ENCODE results near the gene RIMS4.

Gene RIMS4

GRCh38 chr20:44762466-44763140 lies 47.7 kb downstream of the RIMS4 start:
- no peak for DNase-seq (ENCODE audit: low spot score)

DNA sequence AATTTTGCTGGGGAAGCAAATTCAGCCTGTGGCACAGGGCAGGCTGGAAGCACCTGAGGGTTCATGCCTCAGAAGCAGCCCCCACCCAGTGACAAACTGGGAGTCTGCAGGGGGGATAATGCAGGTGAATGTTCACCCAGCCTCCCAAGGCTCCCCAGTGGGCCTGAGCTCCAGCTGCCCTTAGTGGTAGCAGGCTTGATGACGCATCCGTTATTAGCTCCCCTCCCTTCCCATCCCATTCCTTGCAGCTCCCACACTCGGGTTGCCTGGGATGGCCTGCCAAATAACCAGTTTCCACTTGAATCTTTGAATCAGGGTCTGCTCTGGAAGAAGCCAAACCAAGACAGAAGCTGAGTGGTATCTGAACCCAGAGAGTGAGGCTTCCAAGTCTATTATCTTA lies 48.9 kb downstream of the RIMS4 start:
- DNase-seq (ENCODE audit: low spot score) = no peak

DNA sequence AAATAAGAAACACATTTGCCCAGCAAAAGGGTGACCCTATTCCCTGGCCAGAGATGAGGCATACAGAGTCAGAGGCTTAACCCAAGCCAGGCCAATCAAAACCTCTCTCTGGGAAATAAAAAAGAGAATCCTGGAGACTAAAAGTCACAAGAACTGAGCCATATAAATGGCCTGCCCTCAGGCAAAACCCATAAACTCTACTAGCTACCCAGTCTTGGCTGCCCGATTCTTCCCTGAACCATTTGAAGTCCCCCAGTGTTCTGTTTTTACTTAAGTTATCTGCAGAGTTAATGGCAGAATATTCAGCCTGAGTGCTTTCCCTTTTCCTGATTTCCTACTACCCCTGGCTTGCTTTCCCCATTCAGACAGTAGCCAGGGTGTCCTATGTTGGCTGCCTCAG lies 50.8 kb downstream of the RIMS4 start:
- no peak for DNase-seq (ENCODE audit: low spot score)

DNA sequence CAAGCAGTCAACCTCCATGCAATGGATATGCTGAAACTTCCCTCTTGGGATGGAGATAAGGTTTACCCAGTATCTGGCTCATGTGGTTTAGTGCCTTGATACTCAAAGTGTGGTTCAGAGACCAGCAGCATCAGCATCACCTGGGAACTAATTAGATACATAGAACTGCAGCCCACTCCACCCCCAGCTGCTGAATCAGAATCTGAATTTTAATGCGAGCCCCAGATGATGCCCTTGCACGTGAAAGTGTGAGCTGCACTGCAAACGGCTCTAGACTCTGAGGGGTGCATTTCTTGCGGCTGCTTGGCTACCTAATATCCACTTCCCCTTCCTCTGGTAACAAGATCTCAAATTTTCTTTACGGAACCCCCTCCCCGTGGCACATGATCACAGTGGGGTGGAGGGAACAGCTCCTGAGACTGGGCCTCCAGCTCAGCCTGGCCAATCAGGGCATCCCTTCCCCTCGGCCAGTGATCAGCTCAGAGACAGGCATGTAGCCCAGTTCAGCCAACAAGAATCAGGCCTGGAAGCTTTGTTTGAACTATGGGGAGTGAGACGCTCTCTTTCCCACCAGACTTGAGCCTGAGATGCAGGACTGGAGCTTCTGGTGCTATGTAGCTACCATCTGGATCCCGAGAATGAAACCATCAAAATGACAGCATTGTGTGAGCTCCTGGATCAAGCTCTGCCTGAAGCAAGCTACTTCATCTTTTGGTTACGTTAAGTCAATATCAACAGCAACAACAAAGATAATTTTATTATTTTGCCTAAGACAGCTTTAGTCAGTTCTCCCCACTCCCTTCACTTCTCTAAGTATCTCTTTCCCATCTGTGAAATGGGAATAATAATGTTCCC lies 51.9 kb downstream of the RIMS4 start:
- DNase-seq (ENCODE audit: low spot score) = no peak

- no peak for DNase-seq (ENCODE audit: low spot score)
Measured at GRCh38 chr20:44756956-44757355, 53.4 kb downstream of the RIMS4 start.

DNA sequence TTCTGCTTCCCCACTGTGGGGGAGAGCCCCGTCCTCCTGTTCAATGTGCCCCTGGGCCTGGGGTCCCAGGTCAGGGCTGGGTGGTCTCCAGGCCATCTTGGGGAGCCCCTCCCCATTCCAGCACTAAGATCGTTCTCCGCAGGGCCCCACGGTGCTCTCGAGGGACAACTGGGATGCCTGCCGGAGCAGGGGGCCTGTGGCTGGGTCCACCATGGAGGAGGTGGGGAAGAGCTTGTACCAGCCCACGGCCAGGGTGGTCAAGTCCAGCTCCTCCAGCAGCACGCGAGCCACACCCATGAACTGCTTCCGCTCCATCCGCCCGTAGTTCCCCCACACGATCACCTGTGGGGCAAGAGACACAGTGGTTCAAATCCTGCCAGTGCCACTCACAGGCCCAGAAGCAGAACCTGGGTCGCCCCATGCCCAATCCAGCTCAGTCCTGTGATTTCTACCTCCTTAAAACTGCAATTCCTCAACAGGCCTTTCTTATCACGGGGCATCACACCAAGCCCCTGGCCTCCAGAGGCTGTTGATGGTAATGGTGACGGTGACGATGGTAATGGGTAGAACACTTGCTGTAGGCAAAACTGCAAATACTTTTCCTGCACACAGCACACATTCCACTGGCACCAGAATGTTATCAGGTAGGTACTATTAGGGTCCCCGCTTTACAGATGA lies 54.2 kb downstream of the RIMS4 start:
- DNase-seq (ENCODE audit: low spot score) = no peak

- DNase-seq (ENCODE audit: low spot score) = no peak
Measured at GRCh38 chr20:44754554-44754953, 55.8 kb downstream of the RIMS4 start.

DNA sequence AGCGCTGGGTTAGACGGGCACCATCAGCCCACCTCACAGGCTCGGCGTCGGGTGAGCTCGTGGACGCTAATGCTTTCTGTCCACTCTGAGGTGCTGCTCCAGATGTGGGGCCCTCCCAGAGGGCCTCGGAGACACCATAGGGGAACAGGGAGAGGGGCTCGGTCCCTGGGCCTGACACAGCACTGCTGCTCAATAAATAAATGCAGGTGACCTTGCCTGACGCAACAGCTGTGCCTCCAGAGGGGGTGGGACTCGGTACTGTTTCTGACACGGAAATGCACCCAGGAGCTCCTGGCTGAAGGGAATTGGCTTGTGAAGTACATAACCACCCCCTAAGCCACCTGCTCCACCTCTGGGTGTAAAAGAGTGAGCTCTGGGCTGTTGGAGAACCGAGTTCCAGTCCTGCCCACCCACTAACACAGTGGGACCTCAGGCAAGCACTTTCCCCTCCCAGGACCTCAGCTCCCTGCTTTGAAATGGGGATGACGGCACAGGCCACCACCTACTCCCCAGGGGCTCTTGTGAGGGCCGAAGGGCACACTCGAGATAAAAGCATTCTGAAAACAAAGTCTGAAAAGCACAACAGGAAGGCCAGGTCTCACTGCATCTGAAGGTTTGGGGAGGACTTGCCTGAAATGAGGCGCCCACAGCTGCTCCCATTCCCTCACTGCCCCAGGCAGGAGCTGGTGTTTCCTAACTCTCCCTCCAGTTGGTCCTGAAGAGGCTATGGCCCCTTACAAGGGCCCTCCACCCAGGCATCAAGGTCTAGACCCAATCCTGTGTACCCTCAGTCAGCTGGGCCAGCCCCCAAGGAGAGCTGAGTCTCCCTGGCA lies 58.0 kb downstream of the RIMS4 start:
- no peak for DNase-seq (ENCODE audit: low spot score)

DNA sequence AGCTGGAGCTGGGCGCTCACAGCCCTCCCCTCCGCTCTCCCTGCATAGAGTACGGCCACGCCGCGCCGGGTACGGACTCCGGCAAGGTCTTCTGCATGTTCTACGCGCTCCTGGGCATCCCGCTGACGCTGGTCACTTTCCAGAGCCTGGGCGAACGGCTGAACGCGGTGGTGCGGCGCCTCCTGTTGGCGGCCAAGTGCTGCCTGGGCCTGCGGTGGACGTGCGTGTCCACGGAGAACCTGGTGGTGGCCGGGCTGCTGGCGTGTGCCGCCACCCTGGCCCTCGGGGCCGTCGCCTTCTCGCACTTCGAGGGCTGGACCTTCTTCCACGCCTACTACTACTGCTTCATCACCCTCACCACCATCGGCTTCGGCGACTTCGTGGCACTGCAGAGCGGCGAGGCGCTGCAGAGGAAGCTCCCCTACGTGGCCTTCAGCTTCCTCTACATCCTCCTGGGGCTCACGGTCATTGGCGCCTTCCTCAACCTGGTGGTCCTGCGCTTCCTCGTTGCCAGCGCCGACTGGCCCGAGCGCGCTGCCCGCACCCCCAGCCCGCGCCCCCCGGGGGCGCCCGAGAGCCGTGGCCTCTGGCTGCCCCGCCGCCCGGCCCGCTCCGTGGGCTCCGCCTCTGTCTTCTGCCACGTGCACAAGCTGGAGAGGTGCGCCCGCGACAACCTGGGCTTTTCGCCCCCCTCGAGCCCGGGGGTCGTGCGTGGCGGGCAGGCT lies 60.1 kb downstream of the RIMS4 start:
- DNase-seq (ENCODE audit: low spot score) = no peak

DNA sequence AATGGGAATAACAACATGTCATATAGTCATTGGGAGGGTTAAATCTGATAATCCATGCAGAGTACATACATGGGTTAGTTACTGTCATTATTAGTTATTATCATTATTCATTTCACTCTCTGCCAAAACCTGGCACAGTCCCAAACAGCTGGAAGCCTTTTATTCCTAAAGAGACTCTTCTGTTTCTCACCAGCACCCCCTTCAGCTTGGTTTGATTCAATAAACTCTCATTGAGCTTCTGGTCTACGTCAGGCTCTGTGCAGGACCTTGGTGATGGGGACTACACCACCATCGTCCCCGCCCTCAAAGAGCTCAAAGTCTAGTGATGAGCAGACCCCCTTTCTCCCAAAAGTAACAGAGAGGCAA lies 62.4 kb downstream of the RIMS4 start:
- DNase-seq (ENCODE audit: low spot score) = no peak

DNA sequence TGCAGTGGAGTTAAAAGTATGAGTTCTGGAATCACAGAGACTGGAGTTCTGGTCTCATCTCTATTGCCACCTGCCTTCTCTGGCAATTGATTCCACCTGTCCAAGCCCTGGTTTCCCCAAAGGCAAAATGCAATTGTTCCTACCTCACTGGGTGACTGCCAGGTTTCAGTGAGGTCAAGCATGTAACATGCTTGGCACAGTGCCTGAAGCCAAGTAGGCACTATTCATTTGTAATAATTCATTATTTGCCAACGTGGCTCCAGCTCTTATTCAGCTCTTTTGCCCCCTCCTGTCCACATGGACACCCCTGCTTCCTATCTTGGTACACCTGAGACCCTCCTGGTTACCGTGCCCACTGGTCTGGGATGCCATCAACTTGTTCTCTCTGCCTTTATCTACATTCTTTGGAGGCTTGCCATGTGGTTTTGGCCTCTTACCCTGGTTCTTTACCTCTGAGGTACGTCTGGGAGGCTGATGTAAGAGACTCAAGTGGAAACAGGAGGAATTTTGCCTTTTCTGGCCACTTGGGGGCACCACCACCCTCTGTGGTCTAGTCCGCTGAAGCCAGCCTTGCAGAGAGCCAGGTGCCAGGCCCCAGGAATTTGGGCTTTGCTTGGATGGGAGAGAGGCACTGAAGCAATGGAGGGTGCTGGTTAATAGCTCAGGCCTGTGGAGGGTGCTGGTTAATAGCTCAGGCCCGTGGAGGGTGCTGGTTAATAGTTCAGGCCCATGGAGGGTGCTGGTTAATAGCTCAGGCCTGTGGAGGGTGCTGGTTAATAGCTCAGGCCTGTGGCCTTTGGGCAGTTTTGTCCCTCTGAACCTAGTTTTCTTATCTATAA lies 63.0 kb downstream of the RIMS4 start:
- DNase-seq (ENCODE audit: low spot score) = peak; percentile 95

GRCh38 chr20:44746367-44747165 lies 63.8 kb downstream of the RIMS4 start:
- peak; percentile 4 for DNase-seq (ENCODE audit: low spot score)

GRCh38 chr20:44745598-44746366 lies 64.6 kb downstream of the RIMS4 start, which contains the start of gene KCNK15:
Gene KCNK15 (plus strand): TSS chr20:44745865. CDS start chr20:44745911, 46 bp downstream.
- DNase-seq (ENCODE audit: low spot score) = peak; percentile 17

DNA sequence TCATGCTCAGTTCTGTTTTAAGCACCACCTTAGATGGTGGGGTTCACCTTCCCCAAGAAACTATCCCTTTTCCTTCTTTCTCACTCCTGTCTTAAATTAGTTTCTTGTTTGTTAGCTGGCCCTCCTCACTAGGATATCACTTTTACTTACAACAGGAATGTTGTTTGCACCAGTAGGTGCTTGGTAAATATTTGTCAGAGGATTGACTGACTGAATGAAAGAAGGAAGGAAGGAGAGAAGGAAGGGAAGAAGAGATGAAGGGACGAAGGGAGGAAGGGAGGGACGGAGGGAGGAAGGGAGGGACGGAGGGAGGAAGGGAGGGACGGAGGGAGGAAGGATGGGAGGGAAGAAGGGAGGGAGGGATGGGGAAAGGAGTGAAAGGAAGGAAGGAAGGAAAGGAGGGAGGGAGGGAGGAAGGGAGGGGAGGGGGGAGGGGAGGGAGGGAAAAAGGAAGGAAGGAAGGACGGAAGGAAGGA lies 65.2 kb downstream of the RIMS4 start:
- no peak for DNase-seq (ENCODE audit: low spot score)

DNA sequence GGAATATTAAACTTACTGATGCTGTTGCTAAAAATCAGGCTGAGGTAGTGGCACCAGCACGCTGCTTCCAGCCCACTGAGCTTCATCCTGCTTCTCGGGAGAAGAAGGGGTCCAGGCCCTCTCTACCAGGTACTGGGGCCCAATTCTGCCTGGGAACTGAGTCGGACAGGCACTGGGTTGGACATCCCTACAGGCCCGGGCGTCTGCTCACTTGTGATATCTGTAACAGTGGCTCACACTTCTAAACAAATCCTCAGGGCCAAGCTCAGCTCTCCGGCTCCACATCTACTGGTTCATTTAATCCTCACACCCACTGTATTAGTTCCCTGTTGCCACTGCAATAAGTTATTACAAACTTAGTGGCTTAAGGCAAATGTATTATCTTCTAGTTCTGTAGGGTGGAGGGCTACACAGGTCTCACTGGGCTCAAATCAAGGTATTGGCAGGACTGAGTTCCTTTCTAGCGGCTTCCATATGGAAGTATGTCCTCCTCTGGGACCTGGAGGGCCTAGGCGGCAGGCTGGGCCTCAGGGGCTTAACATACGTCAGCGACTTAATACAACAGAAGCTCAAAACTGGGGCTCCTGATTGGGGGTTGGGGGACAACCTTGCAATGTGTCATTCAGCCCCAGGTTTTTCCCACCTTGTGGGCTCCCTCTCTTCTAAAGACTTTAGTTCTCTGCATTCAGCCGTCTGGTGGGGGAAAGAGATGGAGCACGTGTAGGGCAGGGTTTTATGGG lies 66.3 kb downstream of the RIMS4 start:
- DNase-seq (ENCODE audit: low spot score) = no peak

DNA sequence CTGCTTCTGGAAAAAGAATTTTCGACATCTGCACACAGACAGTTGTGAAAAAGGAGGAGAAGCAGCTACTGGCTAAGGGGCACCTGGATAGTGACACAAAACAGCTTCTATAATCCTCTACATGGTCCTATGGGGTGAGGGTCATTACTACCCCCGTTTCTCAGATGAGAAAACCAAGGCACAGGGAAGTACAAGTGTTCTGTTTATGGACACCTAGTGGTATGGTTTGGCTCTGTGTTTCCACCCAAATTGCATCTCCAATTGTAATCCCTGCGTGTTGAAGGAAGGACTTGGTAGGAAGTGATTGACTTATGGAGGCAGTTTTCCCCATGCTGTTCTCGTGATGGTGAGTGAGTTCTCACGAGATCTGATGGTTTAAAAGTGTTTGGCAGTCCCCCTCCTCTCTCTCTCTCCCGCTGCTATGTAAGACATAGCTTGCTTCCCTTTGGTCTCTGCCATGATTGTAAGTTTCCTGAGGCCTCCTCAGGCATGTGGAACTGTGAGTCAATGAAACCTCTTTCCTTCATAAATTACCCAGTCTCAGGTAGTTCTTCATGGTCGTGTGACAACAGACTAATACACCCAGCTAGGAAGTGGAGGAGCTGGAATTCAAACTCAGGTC lies 67.2 kb downstream of the RIMS4 start:
- no peak for DNase-seq (ENCODE audit: low spot score)

DNA sequence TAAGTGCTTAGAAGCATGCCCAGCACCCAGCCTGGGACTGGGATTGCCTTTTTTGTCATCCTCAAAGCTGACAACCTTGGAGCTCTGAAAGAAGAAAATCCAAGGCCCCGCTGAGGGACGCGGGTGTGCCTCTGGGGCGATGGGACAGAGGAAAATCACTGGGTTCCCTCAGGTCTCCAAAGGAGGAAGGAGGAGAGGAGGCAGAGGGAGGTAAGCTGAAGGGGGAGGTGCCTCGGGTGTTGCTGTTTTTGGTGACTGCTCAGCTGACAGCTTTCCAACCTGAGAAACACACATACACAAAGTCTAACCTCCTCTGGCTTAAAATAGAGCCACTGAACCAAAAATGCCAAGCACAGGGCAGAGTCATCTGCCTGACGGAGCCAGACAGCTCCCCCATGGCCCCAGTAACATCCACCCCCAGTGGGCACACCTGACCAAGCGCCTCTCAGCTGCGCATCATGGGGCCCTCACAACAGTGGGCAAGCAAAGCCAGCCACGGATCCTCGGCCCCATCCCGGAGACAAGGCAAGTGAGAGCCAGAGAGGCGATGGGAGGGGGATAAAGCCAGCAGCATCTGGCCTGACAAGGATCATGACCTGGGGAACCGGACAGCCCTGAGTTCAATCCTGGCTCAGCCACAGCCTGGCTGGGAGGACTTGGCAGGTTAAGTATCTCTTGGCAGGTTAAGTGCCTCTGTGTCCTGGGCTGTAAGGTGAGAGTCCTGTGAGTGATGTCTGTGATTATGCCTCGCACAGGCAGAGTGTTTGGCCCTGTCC lies 67.9 kb downstream of the RIMS4 start:
- DNase-seq (ENCODE audit: low spot score) = no peak

All from kidney tubule cell (primary cell).